WTC11 (cell line): ENCODE results near the gene ASTN2.

ENCODE experiments used
- ATF3 ChIP-seq: sonication (generic); formaldehyde crosslinking; conservative IDR thresholded peaks from 2 replicates; pipeline ENCODE4 v1.8.1; 2022; ENCODE audit warnings: mild to moderate bottlenecking, missing genetic modification reagents
- CTCF ChIP-seq: fragments of 200-600 bp; IDR thresholded peaks from 2 replicates; pipeline ENCODE4 v1.8.0; 2022; ENCODE audit warnings: antibody characterized with exemption

GRCh38 chr9:117123729-117124128 lies 291.1 kb downstream of the ASTN2 start:
- TF ChIP-seq CTCF = no peak
- no peak for TF ChIP-seq ATF3
